ENCODE data around the gene CCDC85A.

Gene CCDC85A

GRCh38 chr2:56357655-56358295 lies 174.0 kb downstream of the CCDC85A start:
- H3K4me3 ChIP-seq (replicated peaks; ENCODE audit: low read depth, low read length): no peak overlapping the region
- no peak for TF ChIP-seq CTCF (IDR thresholded peaks at IDR 0.05; ENCODE audit: low read depth, low read length, missing control alignments)
- DNase-seq (ENCODE audit: extremely low read depth, low read depth): no peak

GRCh38 chr2:56361844-56362243 lies 178.1 kb downstream of the CCDC85A start:
- no peak overlapping the region for H3K4me3 ChIP-seq (replicated peaks; ENCODE audit: low read depth, low read length)
- no peak for TF ChIP-seq CTCF (IDR thresholded peaks at IDR 0.05; ENCODE audit: low read depth, low read length, missing control alignments)
- DNase-seq (ENCODE audit: extremely low read depth, low read depth): no peak

GRCh38 chr2:56364902-56365301 lies 181.1 kb downstream of the CCDC85A start:
- TF ChIP-seq CTCF (IDR thresholded peaks at IDR 0.05; ENCODE audit: low read depth, low read length, missing control alignments): no peak
- no peak overlapping the region for H3K4me3 ChIP-seq (replicated peaks; ENCODE audit: low read depth, low read length)
- DNase-seq (ENCODE audit: extremely low read depth, low read depth): no peak

- no peak for TF ChIP-seq CTCF (IDR thresholded peaks at IDR 0.05; ENCODE audit: low read depth, low read length, missing control alignments)
- DNase-seq (ENCODE audit: extremely low read depth, low read depth): no peak
- H3K4me3 ChIP-seq (replicated peaks; ENCODE audit: low read depth, low read length): no peak overlapping the region
Observed at GRCh38 chr2:56369316-56369715, 185.5 kb downstream of the CCDC85A start.

- no peak for DNase-seq (ENCODE audit: extremely low read depth, low read depth)
- no peak for TF ChIP-seq CTCF (IDR thresholded peaks at IDR 0.05; ENCODE audit: low read depth, low read length, missing control alignments)
- H3K4me3 ChIP-seq (replicated peaks; ENCODE audit: low read depth, low read length): no peak overlapping the region
Observed at GRCh38 chr2:56372071-56372656, 188.4 kb downstream of the CCDC85A start.

- no peak for DNase-seq (ENCODE audit: extremely low read depth, low read depth)
- TF ChIP-seq CTCF (IDR thresholded peaks at IDR 0.05; ENCODE audit: low read depth, low read length, missing control alignments): no peak
- no peak overlapping the region for H3K4me3 ChIP-seq (replicated peaks; ENCODE audit: low read depth, low read length)
Observed at GRCh38 chr2:56375251-56375650, 191.5 kb downstream of the CCDC85A start.

All from HFF-Myc (cell line).